Measurements from ENCODE around the gene RNF148. TPM values are rescaled to one million over a fixed set of nuclear protein-coding genes. Genes with fewer than 3 reads are reported as not detected.
A peak's percentile ranks its signal among the peaks of the same experiment; 100 is the strongest.

The RNF148 gene
- total RNA-seq, 1 donor from 2014 or later, result 1.9 TPM

- no peak for DNase-seq
- H3K27ac ChIP-seq, result no peak overlapping the region
- H3K4me3 ChIP-seq, result no peak overlapping the region
- H3K36me3 ChIP-seq, result no peaks in the 10 kb centered on the region
- H3K27me3 ChIP-seq, result no peaks in the 10 kb centered on the region
- no peak for TF ChIP-seq CTCF (IDR thresholded peaks at IDR 0.05)
- intact Hi-C loops (cut with DNase I), result no loop called here
- no peaks in the 10 kb centered on the region for H3K9me3 ChIP-seq
- ATAC-seq, result no peak
- no peaks in the 10 kb centered on the region for H3K4me1 ChIP-seq
These were observed 11.0 kb downstream of the RNF148 start for GRCh38 chr7:122691569-122692235.

- DNase-seq, result no peak
- Histone ChIP-seq H3K9me3 (no peaks in the 10 kb centered on the region), H3K27ac (no peak overlapping the region), H3K27me3 (no peaks in the 10 kb centered on the region), H3K4me3 (no peak overlapping the region), H3K4me1 (no peaks in the 10 kb centered on the region), H3K36me3 (no peaks in the 10 kb centered on the region)
- ATAC-seq, result peak; percentile 8
- intact Hi-C loops (cut with DNase I), result no loop called here
- no peak for TF ChIP-seq CTCF (IDR thresholded peaks at IDR 0.05)
These were observed 13.2 kb downstream of the RNF148 start for GRCh38 chr7:122689346-122690109.

- no peak overlapping the region for H3K27ac ChIP-seq
- H3K4me3 ChIP-seq, result no peak overlapping the region
- no peaks in the 10 kb centered on the region for H3K36me3 ChIP-seq
- H3K9me3 ChIP-seq, result no peaks in the 10 kb centered on the region
- intact Hi-C loops (cut with DNase I), result no loop called here
- ATAC-seq (no peak), DNase-seq (no peak)
- H3K4me1 ChIP-seq, result no peaks in the 10 kb centered on the region
- no peaks in the 10 kb centered on the region for H3K27me3 ChIP-seq
- no peak for TF ChIP-seq CTCF (IDR thresholded peaks at IDR 0.05)
These were observed 14.2 kb downstream of the RNF148 start for GRCh38 chr7:122688400-122688998.

GRCh38 chr7:122686360-122686878 is 16.3 kb downstream of the RNF148 start:
- no peak for TF ChIP-seq CTCF (IDR thresholded peaks at IDR 0.05)
- no peaks in the 10 kb centered on the region for H3K9me3 ChIP-seq
- no peak overlapping the region for H3K27ac ChIP-seq
- no peaks in the 10 kb centered on the region for H3K4me1 ChIP-seq
- intact Hi-C loops (cut with DNase I), result no loop called here
- ATAC-seq (no peak), DNase-seq (no peak)
- no peak overlapping the region for H3K4me3 ChIP-seq
- H3K36me3 ChIP-seq, result no peaks in the 10 kb centered on the region
- no peaks in the 10 kb centered on the region for H3K27me3 ChIP-seq

- no peak for ATAC-seq
- no peak for TF ChIP-seq CTCF (IDR thresholded peaks at IDR 0.05)
- no peak overlapping the region for H3K27ac ChIP-seq
These were observed 18.2 kb downstream of the RNF148 start for GRCh38 chr7:122684504-122684903.

More at GRCh38 chr7:122684504-122684903, 18.2 kb downstream of the RNF148 start:
- Histone ChIP-seq H3K36me3 (no peaks in the 10 kb centered on the region), H3K4me1 (no peaks in the 10 kb centered on the region), H3K4me3 (no peak overlapping the region), H3K27me3 (no peaks in the 10 kb centered on the region), H3K9me3 (no peaks in the 10 kb centered on the region)
- intact Hi-C loops (cut with DNase I), result no loop called here
- DNase-seq, result no peak
